Loucy (cell line): Measurements from ENCODE around the gene ADD2.

Experiments
- H2AFZ ChIP-seq: fragments of 200-600 bp; sonication (generic); 2 replicates; pipeline ENCODE4 v1.6.0; 2016; ENCODE audit warnings: antibody characterized with exemption, mild to moderate bottlenecking, low read length, moderate library complexity
- H3F3A ChIP-seq: fragments of 200-600 bp; 2 replicates; pipeline ENCODE4 v1.6.0; 2016; ENCODE audit warnings: antibody characterized with exemption, low read depth, mild to moderate bottlenecking
- H3K27me3 ChIP-seq: fragments of 200-600 bp; sonication (generic); 2 replicates; pipeline ENCODE4 v1.6.1; 2014; ENCODE audit warnings: low read length, mild to moderate bottlenecking; ENCODE audit not compliant: insufficient read depth, poor library complexity, severe bottlenecking
- H3K36me3 ChIP-seq: fragments of 200-600 bp; sonication (generic); 2 replicates; pipeline ENCODE4 v1.6.1; 2016; ENCODE audit warnings: low read length; ENCODE audit not compliant: insufficient read depth
- H3K4me1 ChIP-seq: fragments of 200-600 bp; sonication (generic); 2 replicates; pipeline ENCODE4 v1.5.1; 2014; ENCODE audit warnings: low read length, mild to moderate bottlenecking; ENCODE audit not compliant: insufficient read depth, poor library complexity, severe bottlenecking
- H3K4me2 ChIP-seq: fragments of 200-600 bp; sonication (generic); 2 replicates; pipeline ENCODE4 v1.6.0; 2014; ENCODE audit warnings: antibody characterized with exemption, low read length, low read depth, mild to moderate bottlenecking; ENCODE audit not compliant: poor library complexity, severe bottlenecking
- H3K4me3 ChIP-seq: fragments of 200-600 bp; sonication (generic); 2 replicates; pipeline ENCODE4 v1.5.1; 2014; ENCODE audit warnings: low read length, mild to moderate bottlenecking, mixed read lengths; ENCODE audit not compliant: poor library complexity, severe bottlenecking
- H3K79me2 ChIP-seq: fragments of 200-600 bp; sonication (generic); 2 replicates; pipeline ENCODE4 v1.6.1; 2014; ENCODE audit warnings: low read length; ENCODE audit not compliant: insufficient read depth
- H3K9ac ChIP-seq: fragments of 200-600 bp; sonication (generic); 2 replicates; pipeline ENCODE4 v1.6.0; 2014; ENCODE audit warnings: mild to moderate bottlenecking, low read depth, low read length, moderate library complexity; ENCODE audit not compliant: poor library complexity, severe bottlenecking
- H3K9me2 ChIP-seq: fragments of 200-600 bp; sonication (generic); replicated peaks from 2 replicates; pipeline ENCODE4 v1.6.1; 2016; ENCODE audit warnings: low read depth, low read length, mixed read lengths
- H3K9me3 ChIP-seq: fragments of 200-600 bp; sonication (generic); 2 replicates; pipeline ENCODE4 v1.6.1; 2014; ENCODE audit warnings: mild to moderate bottlenecking, antibody characterized with exemption, low read length, low read depth; ENCODE audit not compliant: insufficient read depth
- H4K20me1 ChIP-seq: fragments of 200-600 bp; sonication (generic); 2 replicates; pipeline ENCODE4 v1.6.0; 2014; ENCODE audit warnings: antibody characterized with exemption, low read length, mild to moderate bottlenecking; ENCODE audit not compliant: insufficient read depth, poor library complexity, severe bottlenecking
- EZH2phosphoT487 ChIP-seq: fragments of 200-600 bp; IDR thresholded peaks from 2 replicates; pipeline ENCODE4 v1.6.1; 2018; ENCODE audit warnings: antibody characterized with exemption, mild to moderate bottlenecking, moderate library complexity, borderline replicate concordance
- TF ChIP-seq, protein P1 (sequence below): fragments of 200-600 bp; sonication (generic); conservative IDR thresholded peaks from 2 replicates; pipeline ENCODE4 v1.5.1; 2014; ENCODE audit warnings: mild to moderate bottlenecking, antibody characterized with exemption, low read length

Gene ADD2

DNA sequence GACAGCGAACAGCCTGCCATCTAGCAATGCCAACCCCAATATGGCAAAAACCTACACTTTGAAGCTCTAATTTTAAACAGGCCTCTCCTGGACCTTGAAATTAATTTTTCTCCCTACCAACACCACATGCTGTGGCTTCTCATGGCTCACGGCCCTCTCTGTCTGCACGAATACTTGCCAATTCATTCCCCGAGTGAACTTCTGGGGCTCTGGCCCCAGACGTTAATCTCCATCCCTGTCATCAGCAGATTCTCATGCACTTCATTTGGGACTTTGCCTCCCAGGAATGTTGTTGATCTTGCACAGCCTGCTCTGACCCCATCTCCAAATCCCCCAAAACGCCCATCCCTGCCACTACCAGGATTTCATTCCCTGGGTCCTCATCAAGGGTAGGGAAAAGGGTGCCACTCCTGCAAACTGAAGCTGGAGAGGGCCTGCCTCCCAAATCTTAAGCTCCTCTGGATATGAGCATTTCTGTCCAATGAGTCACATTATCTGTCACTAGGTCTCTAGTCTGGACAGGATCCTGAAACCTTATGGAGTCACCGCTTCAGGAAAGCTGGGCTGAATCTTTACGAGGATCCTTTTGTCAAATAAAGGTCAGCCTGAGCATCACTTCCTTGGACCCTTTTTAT lies 12.0 kb upstream of the ADD2 start:
- Histone ChIP-seq H3K79me2 (no peaks in the 10 kb centered on the region), H2AFZ (no peak overlapping the region), H3K27me3 (no peaks in the 10 kb centered on the region), H3K9ac (no peak overlapping the region), H3K9me3 (no peaks in the 10 kb centered on the region), H3K9me2 (no peaks in the 10 kb centered on the region), H3K4me3 (no peak overlapping the region), H4K20me1 (no peaks in the 10 kb centered on the region), H3F3A (no peaks in the 10 kb centered on the region; the same call in 1 of the 2 replicates), H3K36me3 (no peaks in the 10 kb centered on the region), H3K4me2 (no peak overlapping the region), H3K4me1 (no peaks in the 10 kb centered on the region)
- no peak for TF ChIP-seq EZH2phosphoT487
- TF ChIP-seq, protein P1, sequence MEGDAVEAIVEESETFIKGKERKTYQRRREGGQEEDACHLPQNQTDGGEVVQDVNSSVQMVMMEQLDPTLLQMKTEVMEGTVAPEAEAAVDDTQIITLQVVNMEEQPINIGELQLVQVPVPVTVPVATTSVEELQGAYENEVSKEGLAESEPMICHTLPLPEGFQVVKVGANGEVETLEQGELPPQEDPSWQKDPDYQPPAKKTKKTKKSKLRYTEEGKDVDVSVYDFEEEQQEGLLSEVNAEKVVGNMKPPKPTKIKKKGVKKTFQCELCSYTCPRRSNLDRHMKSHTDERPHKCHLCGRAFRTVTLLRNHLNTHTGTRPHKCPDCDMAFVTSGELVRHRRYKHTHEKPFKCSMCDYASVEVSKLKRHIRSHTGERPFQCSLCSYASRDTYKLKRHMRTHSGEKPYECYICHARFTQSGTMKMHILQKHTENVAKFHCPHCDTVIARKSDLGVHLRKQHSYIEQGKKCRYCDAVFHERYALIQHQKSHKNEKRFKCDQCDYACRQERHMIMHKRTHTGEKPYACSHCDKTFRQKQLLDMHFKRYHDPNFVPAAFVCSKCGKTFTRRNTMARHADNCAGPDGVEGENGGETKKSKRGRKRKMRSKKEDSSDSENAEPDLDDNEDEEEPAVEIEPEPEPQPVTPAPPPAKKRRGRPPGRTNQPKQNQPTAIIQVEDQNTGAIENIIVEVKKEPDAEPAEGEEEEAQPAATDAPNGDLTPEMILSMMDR, result no peak

DNA sequence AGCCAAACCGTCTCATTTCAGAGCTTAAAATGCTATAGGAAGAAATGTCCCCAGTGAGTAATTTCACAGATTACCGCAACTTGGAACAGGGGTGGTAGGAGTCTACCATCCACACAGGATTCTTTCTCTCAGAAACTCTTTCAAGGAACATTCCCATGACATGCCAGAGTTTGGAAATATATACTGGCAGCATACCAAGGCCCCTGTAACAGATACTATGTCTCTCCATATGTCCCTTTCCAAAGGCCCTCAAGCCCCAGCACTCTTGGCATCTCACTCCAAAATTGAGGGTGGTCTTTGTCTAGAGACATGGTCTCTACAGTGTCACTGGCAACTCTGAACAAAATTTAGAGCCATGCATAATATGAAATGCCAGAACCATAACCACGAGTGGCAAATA lies 11.5 kb upstream of the ADD2 start:
- Histone ChIP-seq H2AFZ (no peak overlapping the region), H3K79me2 (no peaks in the 10 kb centered on the region), H3K36me3 (no peaks in the 10 kb centered on the region), H3K4me2 (no peak overlapping the region), H3F3A (no peaks in the 10 kb centered on the region; the same call in 1 of the 2 replicates), H4K20me1 (no peaks in the 10 kb centered on the region), H3K9ac (no peak overlapping the region), H3K27me3 (no peaks in the 10 kb centered on the region), H3K4me1 (no peaks in the 10 kb centered on the region), H3K9me3 (no peaks in the 10 kb centered on the region), H3K4me3 (no peak overlapping the region), H3K9me2 (no peaks in the 10 kb centered on the region)
- TF ChIP-seq, protein P1, result no peak
- no peak for TF ChIP-seq EZH2phosphoT487

DNA sequence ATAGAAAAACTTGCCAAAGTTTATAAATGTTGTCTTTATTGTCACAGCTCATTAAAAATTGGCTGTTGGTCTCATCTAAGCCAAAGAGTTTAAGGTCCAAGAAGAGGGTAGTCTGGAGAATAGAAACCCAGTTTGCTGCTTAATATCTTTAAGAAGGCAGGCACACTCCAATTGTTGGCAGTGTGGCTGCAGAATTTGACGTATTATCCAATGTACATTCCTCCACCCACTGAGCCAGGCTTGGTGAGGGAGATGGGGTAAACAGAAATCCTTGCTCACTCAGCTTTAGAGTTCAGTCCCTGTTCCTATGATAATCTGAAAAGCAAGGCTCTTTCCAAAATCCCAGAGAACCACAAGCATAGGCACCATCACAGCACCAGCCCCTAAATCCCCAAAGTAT lies 10.7 kb upstream of the ADD2 start:
- Histone ChIP-seq H3K79me2 (no peaks in the 10 kb centered on the region), H4K20me1 (no peaks in the 10 kb centered on the region), H3K27me3 (no peaks in the 10 kb centered on the region), H2AFZ (no peak overlapping the region), H3F3A (no peaks in the 10 kb centered on the region; the same call in 1 of the 2 replicates), H3K4me1 (no peaks in the 10 kb centered on the region), H3K9ac (no peak overlapping the region), H3K9me2 (no peaks in the 10 kb centered on the region), H3K4me2 (no peak overlapping the region), H3K9me3 (no peaks in the 10 kb centered on the region), H3K4me3 (no peak overlapping the region), H3K36me3 (no peaks in the 10 kb centered on the region)
- TF ChIP-seq, protein P1, result no peak
- TF ChIP-seq EZH2phosphoT487, result no peak
